H9 (cell line): Measurements from ENCODE around the gene RBFOX1. TPM values are rescaled to one million over a fixed set of nuclear protein-coding genes. Genes with fewer than 3 reads are reported as not detected.

Experiments
- DNase-seq: peaks from one replicate; pipeline ENCODE4 v3.0.0-alpha.2; 2017
- H2AFZ ChIP-seq: one replicate; pipeline ENCODE4 v1.6.1; 2013; ENCODE audit warnings: mild to moderate bottlenecking, low read length, control low read depth, moderate library complexity
- H2AK5ac ChIP-seq: 2 replicates; pipeline ENCODE4 v1.6.1; 2013; ENCODE audit warnings: low read length, control low read depth, mixed read lengths; ENCODE audit not compliant: insufficient read length
- H2BK120ac ChIP-seq: one replicate; pipeline ENCODE4 v1.6.1; 2013; ENCODE audit warnings: low read depth, mild to moderate bottlenecking, low read length, control low read depth, inconsistent platforms; ENCODE audit not compliant: poor library complexity, severe bottlenecking
- H2BK12ac ChIP-seq: 2 replicates; pipeline ENCODE4 v1.6.1; 2013; ENCODE audit warnings: low read length, control low read depth, mixed read lengths, low read depth; ENCODE audit not compliant: insufficient read length
- H2BK15ac ChIP-seq: 2 replicates; pipeline ENCODE4 v1.6.1; 2013; ENCODE audit warnings: low read depth, low read length, control low read depth
- H2BK20ac ChIP-seq: one replicate; pipeline ENCODE4 v1.6.1; 2013; ENCODE audit warnings: low read depth, mild to moderate bottlenecking, low read length, control low read depth, inconsistent platforms; ENCODE audit not compliant: poor library complexity, severe bottlenecking
- H2BK5ac ChIP-seq: 2 replicates; pipeline ENCODE4 v1.6.1; 2013; ENCODE audit warnings: low read length, control low read depth, mixed read lengths; ENCODE audit not compliant: insufficient read length
- H3K14ac ChIP-seq: 2 replicates; pipeline ENCODE4 v1.6.1; 2013; ENCODE audit warnings: low read length, control low read depth; ENCODE audit not compliant: insufficient read depth
- H3K18ac ChIP-seq: 2 replicates; pipeline ENCODE4 v1.6.1; 2013; ENCODE audit warnings: low read depth, mild to moderate bottlenecking, mixed read lengths, low read length, control low read depth; ENCODE audit not compliant: insufficient read length
- H3K23ac ChIP-seq: 2 replicates; pipeline ENCODE4 v1.6.1; 2013; ENCODE audit warnings: low read length, control low read depth, mixed read lengths, low read depth; ENCODE audit not compliant: insufficient read length
- H3K23me2 ChIP-seq: 2 replicates; pipeline ENCODE4 v1.6.1; 2013; ENCODE audit warnings: low read depth, mild to moderate bottlenecking, mixed read lengths, low read length, control low read depth; ENCODE audit not compliant: insufficient read length, poor library complexity, severe bottlenecking
- H3K27ac ChIP-seq: 2 replicates; pipeline ENCODE4 v1.5.1; 2013; ENCODE audit warnings: low read length, control low read depth, mixed read lengths, low read depth; ENCODE audit not compliant: insufficient read length
- H3K27me3 ChIP-seq: 2 replicates; pipeline ENCODE4 v1.6.1; 2013; ENCODE audit warnings: low read length, control low read depth, inconsistent platforms; ENCODE audit not compliant: insufficient read depth
- H3K4ac ChIP-seq: 2 replicates; pipeline ENCODE4 v1.6.1; 2013; ENCODE audit warnings: low read depth, mild to moderate bottlenecking, control low read depth, inconsistent platforms, low read length, moderate library complexity
- H3K4me1 ChIP-seq: 2 replicates; pipeline ENCODE4 v1.6.1; 2013; ENCODE audit warnings: low read length, control low read depth, inconsistent platforms; ENCODE audit not compliant: insufficient read depth
- H3K4me2 ChIP-seq: 2 replicates; pipeline ENCODE4 v1.6.1; 2013; ENCODE audit warnings: low read length, control low read depth, mixed read lengths; ENCODE audit not compliant: insufficient read length, insufficient read depth
- H3K56ac ChIP-seq: 2 replicates; pipeline ENCODE4 v1.6.1; 2013; ENCODE audit warnings: low read depth, mild to moderate bottlenecking, mixed read lengths, low read length, control low read depth; ENCODE audit not compliant: insufficient read length
- H3K79me1 ChIP-seq: 2 replicates; pipeline ENCODE4 v1.6.1; 2013; ENCODE audit warnings: low read depth, mild to moderate bottlenecking, moderate library complexity, low read length, control low read depth, inconsistent platforms; ENCODE audit not compliant: insufficient read depth, poor library complexity, severe bottlenecking
- H3K79me2 ChIP-seq: 2 replicates; pipeline ENCODE4 v1.6.1; 2013; ENCODE audit warnings: low read length, control low read depth, inconsistent platforms; ENCODE audit not compliant: insufficient read depth
- H3K9ac ChIP-seq: 2 replicates; pipeline ENCODE4 v1.6.1; 2013; ENCODE audit warnings: low read length, control low read depth, mixed read lengths; ENCODE audit not compliant: insufficient read length; ENCODE audit errors: extremely low read depth
- H3K9me3 ChIP-seq: one replicate; pipeline ENCODE4 v1.6.1; 2013; ENCODE audit warnings: low read depth, low read length, inconsistent platforms; ENCODE audit not compliant: control insufficient read depth
- H3T11ph ChIP-seq: one replicate; pipeline ENCODE4 v1.6.1; 2013; ENCODE audit warnings: mild to moderate bottlenecking, low read length, control low read depth, inconsistent platforms
- H4K20me1 ChIP-seq: one replicate; pipeline ENCODE4 v1.6.1; 2013; ENCODE audit not compliant: control insufficient read depth, insufficient read length, insufficient read depth
- H4K5ac ChIP-seq: 2 replicates; pipeline ENCODE4 v1.6.1; 2013; ENCODE audit warnings: low read depth, mild to moderate bottlenecking, mixed read lengths, low read length, control low read depth; ENCODE audit not compliant: insufficient read length
- H4K8ac ChIP-seq: replicated peaks from 2 replicates; pipeline ENCODE4 v1.6.1; 2013; ENCODE audit warnings: low read length, control low read depth, mixed read lengths, low read depth; ENCODE audit not compliant: insufficient read length
- H4K91ac ChIP-seq: 2 replicates; pipeline ENCODE4 v1.6.1; 2013; ENCODE audit warnings: low read depth, mild to moderate bottlenecking, moderate library complexity, mixed read lengths, low read length, control low read depth; ENCODE audit not compliant: insufficient read length
- H3K27ac Mint-ChIP-seq, 3 experiments: 2 replicates in 2 of 3; 3 replicates in 1 of 3; pipeline ENCODE4 v1.8.0; 2020 to 2021; ENCODE audit warnings: mixed read lengths in 3 of 3, mild to moderate bottlenecking in 1 of 3, moderate library complexity in 1 of 3
- H3K27me3 Mint-ChIP-seq: 2 replicates; pipeline ENCODE4 v1.8.0; 2021; ENCODE audit warnings: low read depth, mild to moderate bottlenecking, moderate library complexity, mixed read lengths
- H3K36me3 Mint-ChIP-seq, 3 experiments: 2 replicates in 2 of 3; 3 replicates in 1 of 3; pipeline ENCODE4 v1.8.0; 2020 to 2021; ENCODE audit warnings: low read depth in 3 of 3, mixed read lengths in 3 of 3; ENCODE audit not compliant: insufficient read depth in 1 of 3
- H3K4me1 Mint-ChIP-seq, 2 experiments: 2 replicates each; pipeline ENCODE4 v1.8.0; 2020; ENCODE audit warnings: mixed read lengths in 2 of 2
- H3K4me3 Mint-ChIP-seq, 2 experiments: 2 replicates in 1 of 2; 3 replicates in 1 of 2; pipeline ENCODE4 v1.8.0; 2020 to 2021; ENCODE audit warnings: mild to moderate bottlenecking in 2 of 2, mixed read lengths in 2 of 2, moderate library complexity in 1 of 2
- H3K9me3 Mint-ChIP-seq, 2 experiments: 2 replicates in 1 of 2; 3 replicates in 1 of 2; pipeline ENCODE4 v1.8.0; 2020; ENCODE audit warnings: mild to moderate bottlenecking in 2 of 2, mixed read lengths in 2 of 2, moderate library complexity in 1 of 2
- CTCF ChIP-seq: fragments of 200-600 bp; sonication (generic); conservative IDR thresholded peaks from 3 replicates; pipeline ENCODE4 v1.8.0; 2021; ENCODE audit warnings: antibody characterized with exemption, mild to moderate bottlenecking
- WGBS: extraction: QIAGEN DNeasy Blood & Tissue Kit; methylation state at CpG from one replicate; pipeline ENCODE4 v1.1.7; 2013; ENCODE audit warnings: missing lambda C conversion rate, low lambda C conversion rate, mixed read lengths; ENCODE audit not compliant: insufficient read length; ENCODE audit errors: extremely low coverage; 5-methylcytosine and 5-hydroxymethylcytosine counted together
- total RNA-seq: library from RNA; stranded (reverse); gene quantifications from 2 replicates; pipeline ENCODE4 v1.2.1, GENCODE V29; 2021

Gene RBFOX1
- total RNA-seq, 1 experiment from 2014 or later, result 2.0 TPM

- WGBS, result no CpG with 5 or more reads among the region's 4 CpGs
- no peaks in the 10 kb centered on the region; the same call in 1 of the 2 replicates for H3K27me3 Mint-ChIP-seq
Measured at GRCh38 chr16:7439518-7439917, 106.9 kb downstream of the RBFOX1 start.

More at GRCh38 chr16:7439518-7439917, 106.9 kb downstream of the RBFOX1 start:
- Histone ChIP-seq H3K79me1 (no peaks in the 10 kb centered on the region), H4K5ac (no peak overlapping the region), H2BK120ac (no peak overlapping the region), H3K9ac (no peak overlapping the region), H2AFZ (no peak overlapping the region), H3K4me2 (no peak overlapping the region), H3K23ac (no peak overlapping the region), H3K9me3 (no peaks in the 10 kb centered on the region), H3K56ac (no peak overlapping the region), H3K27ac (no peak overlapping the region), H3K18ac (no peak overlapping the region), H2BK20ac (no peak overlapping the region), H2BK15ac (no peak overlapping the region), H2AK5ac (no peak overlapping the region), H4K20me1 (no peaks in the 10 kb centered on the region), H3K14ac (no peak overlapping the region), H2BK5ac (no peak overlapping the region), H3T11ph (no peak overlapping the region), H2BK12ac (no peak overlapping the region), H3K27me3 (no peaks in the 10 kb centered on the region), H4K91ac (no peak overlapping the region), H3K4me1 (peaks cover 17% of the 10 kb centered on the region; the same call in 1 of the 2 replicates), H3K23me2 (no peaks in the 10 kb centered on the region), H3K4ac (no peak overlapping the region), H3K79me2 (no peaks in the 10 kb centered on the region), H4K8ac (no peak overlapping the region)
- DNase-seq, result no peak
- peaks cover 35 to 39% of the 10 kb centered on the region in 2 experiments for H3K4me1 Mint-ChIP-seq
- no peak for TF ChIP-seq CTCF
- no peaks in the 10 kb centered on the region for H3K36me3 Mint-ChIP-seq
- H3K27ac Mint-ChIP-seq, result no peak overlapping the region
- no peaks in the 10 kb centered on the region for H3K9me3 Mint-ChIP-seq
- H3K4me3 Mint-ChIP-seq, result no peak overlapping the region
